ENCODE measurements around the gene MS4A4A. TPM values are rescaled to one million over a fixed set of nuclear protein-coding genes. Genes with fewer than 3 reads are reported as not detected.

Gene MS4A4A
- 0.27 TPM in 1 of 2 replicates, not detected in the other for total RNA-seq

GRCh38 chr11:60280412-60280811 is at the start of gene MS4A4A:
Gene MS4A4A, plus strand, starts transcription at chr11:60280666. Its CDS starts 10 bp downstream, at chr11:60280676.
- H3K4me3 ChIP-seq (ENCODE audit: low read depth, low read length), result no peak within 1 kb of the TSS
- no peak for DNase-seq (ENCODE audit: low read depth)
- no peak for TF ChIP-seq CTCF (IDR thresholded peaks at IDR 0.05; ENCODE audit: insufficient read depth, low read length, poor library complexity, severe bottlenecking)

GRCh38 chr11:60230681-60231080 is 49.8 kb upstream of the MS4A4A start:
- Histone ChIP-seq H3K36me3 (ENCODE audit: control insufficient read depth, insufficient read depth, low read length) (no peaks in the 10 kb centered on the region), H3K4me3 (ENCODE audit: low read depth, low read length) (no peak overlapping the region), H3K27me3 (ENCODE audit: control insufficient read depth, insufficient read depth, low read length) (no peaks in the 10 kb centered on the region)
- TF ChIP-seq CTCF (IDR thresholded peaks at IDR 0.05; ENCODE audit: insufficient read depth, low read length, poor library complexity, severe bottlenecking), result no peak
- DNase-seq (ENCODE audit: low read depth), result no peak

More at GRCh38 chr11:60280412-60280811, at the start of gene MS4A4A:
- Histone ChIP-seq H3K27me3 (ENCODE audit: control insufficient read depth, insufficient read depth, low read length) (no peaks in the 10 kb centered on the region), H3K36me3 (ENCODE audit: control insufficient read depth, insufficient read depth, low read length) (no peaks in the 10 kb centered on the region)

- Histone ChIP-seq H3K27me3 (ENCODE audit: control insufficient read depth, insufficient read depth, low read length) (no peaks in the 10 kb centered on the region), H3K36me3 (ENCODE audit: control insufficient read depth, insufficient read depth, low read length) (no peaks in the 10 kb centered on the region), H3K4me3 (ENCODE audit: low read depth, low read length) (no peak overlapping the region)
- no peak for TF ChIP-seq CTCF (IDR thresholded peaks at IDR 0.05; ENCODE audit: insufficient read depth, low read length, poor library complexity, severe bottlenecking)
- no peak for DNase-seq (ENCODE audit: low read depth)
Measured at GRCh38 chr11:60235321-60235720, 45.1 kb upstream of the MS4A4A start.

GRCh38 chr11:60240662-60241061 is 39.8 kb upstream of the MS4A4A start:
- Histone ChIP-seq H3K27me3 (ENCODE audit: control insufficient read depth, insufficient read depth, low read length) (no peaks in the 10 kb centered on the region), H3K36me3 (ENCODE audit: control insufficient read depth, insufficient read depth, low read length) (no peaks in the 10 kb centered on the region), H3K4me3 (ENCODE audit: low read depth, low read length) (no peak overlapping the region)
- TF ChIP-seq CTCF (IDR thresholded peaks at IDR 0.05; ENCODE audit: insufficient read depth, low read length, poor library complexity, severe bottlenecking), result no peak
- no peak for DNase-seq (ENCODE audit: low read depth)

GRCh38 chr11:60241786-60242185 is 38.7 kb upstream of the MS4A4A start:
- Histone ChIP-seq H3K27me3 (ENCODE audit: control insufficient read depth, insufficient read depth, low read length) (no peaks in the 10 kb centered on the region), H3K4me3 (ENCODE audit: low read depth, low read length) (no peak overlapping the region), H3K36me3 (ENCODE audit: control insufficient read depth, insufficient read depth, low read length) (no peaks in the 10 kb centered on the region)
- no peak for DNase-seq (ENCODE audit: low read depth)
- no peak for TF ChIP-seq CTCF (IDR thresholded peaks at IDR 0.05; ENCODE audit: insufficient read depth, low read length, poor library complexity, severe bottlenecking)

- Histone ChIP-seq H3K36me3 (ENCODE audit: control insufficient read depth, insufficient read depth, low read length) (no peaks in the 10 kb centered on the region), H3K27me3 (ENCODE audit: control insufficient read depth, insufficient read depth, low read length) (no peaks in the 10 kb centered on the region), H3K4me3 (ENCODE audit: low read depth, low read length) (no peak within 1 kb of the TSS)
- no peak for TF ChIP-seq CTCF (IDR thresholded peaks at IDR 0.05; ENCODE audit: insufficient read depth, low read length, poor library complexity, severe bottlenecking)
- DNase-seq (ENCODE audit: low read depth), result no peak
Measured at GRCh38 chr11:60242740-60243239, 37.7 kb upstream of the MS4A4A start, which contains the start of gene MS4A4E. Gene MS4A4E, minus strand, starts transcription at chr11:60243137. Its CDS starts 13,082 bp downstream, at chr11:60230055.
